RWPE2 (cell line): ENCODE results near the gene PACS1.

Experiments used
- ATAC-seq: fragments of 200-7000 bp; cut with Tn5 transposase; 3 replicates; pipeline ENCODE4 v1.9.1; 2021; ENCODE audit warnings: low read depth
- DNase-seq: peaks from one replicate; pipeline ENCODE4 v3.0.0-alpha.2; 2020; ENCODE audit warnings: low spot score
- H3K27ac ChIP-seq: fragments of 450-650 bp; 2 replicates; pipeline ENCODE4 v1.5.1; 2017; ENCODE audit warnings: mild to moderate bottlenecking; ENCODE audit not compliant: poor library complexity, severe bottlenecking
- H3K27me3 ChIP-seq: fragments of 250-450 bp; sonication (Bioruptor Pico); 2 replicates; pipeline ENCODE4 v1.5.1; 2021; ENCODE audit warnings: mild to moderate bottlenecking, moderate library complexity; ENCODE audit not compliant: insufficient read depth, poor library complexity, severe bottlenecking
- H3K36me3 ChIP-seq: fragments of 250-450 bp; sonication (Bioruptor Pico); 2 replicates; pipeline ENCODE4 v1.5.1; 2020; ENCODE audit warnings: low read depth, mild to moderate bottlenecking, moderate library complexity
- H3K4me1 ChIP-seq: fragments of 250-450 bp; sonication (Bioruptor Pico); 2 replicates; pipeline ENCODE4 v1.5.1; 2021; ENCODE audit warnings: mild to moderate bottlenecking, moderate library complexity; ENCODE audit not compliant: insufficient read depth, poor library complexity, severe bottlenecking
- H3K4me3 ChIP-seq: fragments of 250-450 bp; sonication (Bioruptor Pico); 2 replicates; pipeline ENCODE4 v1.5.1; 2021; ENCODE audit warnings: mild to moderate bottlenecking, moderate library complexity; ENCODE audit not compliant: severe bottlenecking
- H3K9me3 ChIP-seq: fragments of 250-450 bp; sonication (Bioruptor Pico); 2 replicates; pipeline ENCODE4 v1.5.1; 2021; ENCODE audit warnings: mild to moderate bottlenecking, moderate library complexity; ENCODE audit not compliant: severe bottlenecking
- CTCF ChIP-seq: fragments of 450-650 bp; IDR thresholded peaks from one replicate; pipeline ENCODE4 v1.5.1; 2017; ENCODE audit warnings: mild to moderate bottlenecking, moderate library complexity; ENCODE audit not compliant: poor library complexity, severe bottlenecking

The PACS1 gene

GRCh38 chr11:66238786-66239413, 168.8 kb downstream of the PACS1 start:
- no peaks in the 10 kb centered on the region for H3K9me3 ChIP-seq
- no peak for TF ChIP-seq CTCF
- H3K4me3 ChIP-seq, result no peak overlapping the region
- no peak overlapping the region for H3K27ac ChIP-seq
- ATAC-seq (no peak), DNase-seq (no peak)
- no peaks in the 10 kb centered on the region for H3K27me3 ChIP-seq
- no peaks in the 10 kb centered on the region for H3K4me1 ChIP-seq
- H3K36me3 ChIP-seq, result peaks cover 39% of the 10 kb centered on the region

- H3K4me3 ChIP-seq, result no peak overlapping the region
- no peak for TF ChIP-seq CTCF
- no peak for DNase-seq
- peaks cover 33% of the 10 kb centered on the region for H3K36me3 ChIP-seq
- no peaks in the 10 kb centered on the region for H3K4me1 ChIP-seq
- no peak overlapping the region for H3K27ac ChIP-seq
- ATAC-seq, result no peak
- no peaks in the 10 kb centered on the region for H3K9me3 ChIP-seq
- H3K27me3 ChIP-seq, result no peaks in the 10 kb centered on the region
These were observed 169.4 kb downstream of the PACS1 start for GRCh38 chr11:66239511-66239910.

GRCh38 chr11:66239998-66240780, 170.1 kb downstream of the PACS1 start:
- TF ChIP-seq CTCF, result no peak
- H3K4me1 ChIP-seq, result no peaks in the 10 kb centered on the region
- H3K27ac ChIP-seq, result no peak overlapping the region
- H3K9me3 ChIP-seq, result no peaks in the 10 kb centered on the region
- DNase-seq, result no peak
- ATAC-seq, result no peak
- no peak overlapping the region for H3K4me3 ChIP-seq
- no peaks in the 10 kb centered on the region for H3K27me3 ChIP-seq
- H3K36me3 ChIP-seq, result peaks cover 26% of the 10 kb centered on the region

GRCh38 chr11:66240781-66241136, 170.7 kb downstream of the PACS1 start:
- Histone ChIP-seq H3K27ac (no peak overlapping the region), H3K4me3 (no peak overlapping the region), H3K27me3 (no peaks in the 10 kb centered on the region), H3K4me1 (no peaks in the 10 kb centered on the region), H3K36me3 (peaks cover 24% of the 10 kb centered on the region), H3K9me3 (no peaks in the 10 kb centered on the region)
- DNase-seq, result no peak
- no peak for TF ChIP-seq CTCF
- ATAC-seq, result no peak
